K562 (cell line): ENCODE data around the gene SCYL1. TPM values are rescaled to one million over a fixed set of nuclear protein-coding genes. Genes with fewer than 3 reads are reported as not detected.
A peak's percentile ranks its signal among the peaks of the same experiment; 100 is the strongest.

Experiments used
- ASH1L ChIP-seq: fragments of 450-650 bp; IDR thresholded peaks from 2 replicates; pipeline ENCODE4 v1.6.1; 2018; ENCODE audit warnings: borderline replicate concordance, mild to moderate bottlenecking, low read depth; ENCODE audit not compliant: partially characterized antibody
- polyA plus RNA-seq, 8 experiments: library from polyadenylated mRNA; depleted of rRNA in 4 of 8; stranded (reverse) in 5 of 8; unstranded in 3 of 8; fragments of >200 nt; fragmentation: Nextera tagmentation in 2 of 8; fragmentation: Illumina TruSeq in 1 of 8; extraction: Ambion mirVana in 2 of 8; extraction: Trizol in 1 of 8; gene quantifications; 2 replicates each; pipeline versions ENCODE4 v1.2.1 to v1.2.3, GENCODE V29; 2011 to 2014; ENCODE audit warnings: inconsistent platforms in 1 of 8, missing spikeins in 1 of 8
- total RNA-seq, 7 experiments: library from RNA; depleted of rRNA in 6 of 7; stranded (reverse); fragments of >200 nt in 6 of 7; fragmentation: Illumina TruSeq in 2 of 7; extraction: Trizol in 2 of 7; gene quantifications; 2 replicates each; pipeline versions ENCODE4 v1.2.1 to v1.2.3, GENCODE V29; 2011 to 2021; ENCODE audit warnings: low replicate concordance in 1 of 7
- TF ChIP-seq, protein P1 (sequence below): fragments of 450-650 bp; IDR thresholded peaks from 2 replicates; pipeline ENCODE4 v1.6.1; 2016; ENCODE audit warnings: mild to moderate bottlenecking, moderate library complexity
- TF ChIP-seq, protein P2 (sequence below), 2 experiments: fragments of 450-650 bp; IDR thresholded peaks; 2 replicates each; pipeline ENCODE4 v1.6.1; 2016; ENCODE audit warnings: mild to moderate bottlenecking in 2 of 2, borderline replicate concordance in 1 of 2, low read depth in 1 of 2, moderate library complexity in 1 of 2

SCYL1 gene
- total and polyA plus RNA-seq, 9 of the 15 experiments (the other 6 are each of a cell fraction or from before 2014, with no cell fraction given), result 1.9 to 145 (median 57.6) TPM

DNA sequence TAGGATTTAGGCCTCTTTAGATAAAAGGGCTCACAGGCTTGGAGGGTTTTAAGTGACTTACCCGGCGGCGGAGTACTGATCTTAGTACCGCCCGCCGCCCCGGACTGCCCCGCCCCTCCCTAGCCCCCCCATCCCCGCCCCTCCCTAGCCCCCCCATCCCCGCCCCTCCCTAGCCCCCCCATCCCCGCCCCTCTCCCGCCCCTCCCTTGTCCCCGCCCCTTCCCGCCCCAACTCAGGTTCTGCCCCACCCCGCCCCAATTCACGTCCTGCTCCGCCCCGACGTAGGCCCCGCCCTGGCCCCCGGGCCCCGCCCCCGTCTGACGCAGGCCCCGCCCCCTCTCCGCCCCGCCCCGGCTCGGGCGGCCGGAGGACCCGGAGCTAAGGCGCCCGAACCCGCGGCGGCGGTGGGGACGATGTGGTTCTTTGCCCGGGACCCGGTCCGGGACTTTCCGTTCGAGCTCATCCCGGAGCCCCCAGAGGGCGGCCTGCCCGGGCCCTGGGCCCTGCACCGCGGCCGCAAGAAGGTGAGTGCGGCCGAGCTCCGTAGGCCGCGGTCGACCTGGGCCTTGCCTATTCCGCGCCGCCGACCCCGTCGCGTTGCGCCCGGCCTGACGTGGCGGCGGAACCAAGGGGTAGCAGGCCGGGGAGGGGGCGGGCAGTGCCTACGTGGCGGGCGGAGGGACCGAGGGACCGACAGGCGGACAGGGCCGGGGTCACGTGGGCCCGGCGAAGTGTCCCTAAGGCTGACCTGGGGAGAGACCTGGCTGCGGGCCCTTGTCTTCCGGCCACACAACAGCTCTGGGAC, at the start of gene SCYL1 (continued):
- TF ChIP-seq, protein P1, sequence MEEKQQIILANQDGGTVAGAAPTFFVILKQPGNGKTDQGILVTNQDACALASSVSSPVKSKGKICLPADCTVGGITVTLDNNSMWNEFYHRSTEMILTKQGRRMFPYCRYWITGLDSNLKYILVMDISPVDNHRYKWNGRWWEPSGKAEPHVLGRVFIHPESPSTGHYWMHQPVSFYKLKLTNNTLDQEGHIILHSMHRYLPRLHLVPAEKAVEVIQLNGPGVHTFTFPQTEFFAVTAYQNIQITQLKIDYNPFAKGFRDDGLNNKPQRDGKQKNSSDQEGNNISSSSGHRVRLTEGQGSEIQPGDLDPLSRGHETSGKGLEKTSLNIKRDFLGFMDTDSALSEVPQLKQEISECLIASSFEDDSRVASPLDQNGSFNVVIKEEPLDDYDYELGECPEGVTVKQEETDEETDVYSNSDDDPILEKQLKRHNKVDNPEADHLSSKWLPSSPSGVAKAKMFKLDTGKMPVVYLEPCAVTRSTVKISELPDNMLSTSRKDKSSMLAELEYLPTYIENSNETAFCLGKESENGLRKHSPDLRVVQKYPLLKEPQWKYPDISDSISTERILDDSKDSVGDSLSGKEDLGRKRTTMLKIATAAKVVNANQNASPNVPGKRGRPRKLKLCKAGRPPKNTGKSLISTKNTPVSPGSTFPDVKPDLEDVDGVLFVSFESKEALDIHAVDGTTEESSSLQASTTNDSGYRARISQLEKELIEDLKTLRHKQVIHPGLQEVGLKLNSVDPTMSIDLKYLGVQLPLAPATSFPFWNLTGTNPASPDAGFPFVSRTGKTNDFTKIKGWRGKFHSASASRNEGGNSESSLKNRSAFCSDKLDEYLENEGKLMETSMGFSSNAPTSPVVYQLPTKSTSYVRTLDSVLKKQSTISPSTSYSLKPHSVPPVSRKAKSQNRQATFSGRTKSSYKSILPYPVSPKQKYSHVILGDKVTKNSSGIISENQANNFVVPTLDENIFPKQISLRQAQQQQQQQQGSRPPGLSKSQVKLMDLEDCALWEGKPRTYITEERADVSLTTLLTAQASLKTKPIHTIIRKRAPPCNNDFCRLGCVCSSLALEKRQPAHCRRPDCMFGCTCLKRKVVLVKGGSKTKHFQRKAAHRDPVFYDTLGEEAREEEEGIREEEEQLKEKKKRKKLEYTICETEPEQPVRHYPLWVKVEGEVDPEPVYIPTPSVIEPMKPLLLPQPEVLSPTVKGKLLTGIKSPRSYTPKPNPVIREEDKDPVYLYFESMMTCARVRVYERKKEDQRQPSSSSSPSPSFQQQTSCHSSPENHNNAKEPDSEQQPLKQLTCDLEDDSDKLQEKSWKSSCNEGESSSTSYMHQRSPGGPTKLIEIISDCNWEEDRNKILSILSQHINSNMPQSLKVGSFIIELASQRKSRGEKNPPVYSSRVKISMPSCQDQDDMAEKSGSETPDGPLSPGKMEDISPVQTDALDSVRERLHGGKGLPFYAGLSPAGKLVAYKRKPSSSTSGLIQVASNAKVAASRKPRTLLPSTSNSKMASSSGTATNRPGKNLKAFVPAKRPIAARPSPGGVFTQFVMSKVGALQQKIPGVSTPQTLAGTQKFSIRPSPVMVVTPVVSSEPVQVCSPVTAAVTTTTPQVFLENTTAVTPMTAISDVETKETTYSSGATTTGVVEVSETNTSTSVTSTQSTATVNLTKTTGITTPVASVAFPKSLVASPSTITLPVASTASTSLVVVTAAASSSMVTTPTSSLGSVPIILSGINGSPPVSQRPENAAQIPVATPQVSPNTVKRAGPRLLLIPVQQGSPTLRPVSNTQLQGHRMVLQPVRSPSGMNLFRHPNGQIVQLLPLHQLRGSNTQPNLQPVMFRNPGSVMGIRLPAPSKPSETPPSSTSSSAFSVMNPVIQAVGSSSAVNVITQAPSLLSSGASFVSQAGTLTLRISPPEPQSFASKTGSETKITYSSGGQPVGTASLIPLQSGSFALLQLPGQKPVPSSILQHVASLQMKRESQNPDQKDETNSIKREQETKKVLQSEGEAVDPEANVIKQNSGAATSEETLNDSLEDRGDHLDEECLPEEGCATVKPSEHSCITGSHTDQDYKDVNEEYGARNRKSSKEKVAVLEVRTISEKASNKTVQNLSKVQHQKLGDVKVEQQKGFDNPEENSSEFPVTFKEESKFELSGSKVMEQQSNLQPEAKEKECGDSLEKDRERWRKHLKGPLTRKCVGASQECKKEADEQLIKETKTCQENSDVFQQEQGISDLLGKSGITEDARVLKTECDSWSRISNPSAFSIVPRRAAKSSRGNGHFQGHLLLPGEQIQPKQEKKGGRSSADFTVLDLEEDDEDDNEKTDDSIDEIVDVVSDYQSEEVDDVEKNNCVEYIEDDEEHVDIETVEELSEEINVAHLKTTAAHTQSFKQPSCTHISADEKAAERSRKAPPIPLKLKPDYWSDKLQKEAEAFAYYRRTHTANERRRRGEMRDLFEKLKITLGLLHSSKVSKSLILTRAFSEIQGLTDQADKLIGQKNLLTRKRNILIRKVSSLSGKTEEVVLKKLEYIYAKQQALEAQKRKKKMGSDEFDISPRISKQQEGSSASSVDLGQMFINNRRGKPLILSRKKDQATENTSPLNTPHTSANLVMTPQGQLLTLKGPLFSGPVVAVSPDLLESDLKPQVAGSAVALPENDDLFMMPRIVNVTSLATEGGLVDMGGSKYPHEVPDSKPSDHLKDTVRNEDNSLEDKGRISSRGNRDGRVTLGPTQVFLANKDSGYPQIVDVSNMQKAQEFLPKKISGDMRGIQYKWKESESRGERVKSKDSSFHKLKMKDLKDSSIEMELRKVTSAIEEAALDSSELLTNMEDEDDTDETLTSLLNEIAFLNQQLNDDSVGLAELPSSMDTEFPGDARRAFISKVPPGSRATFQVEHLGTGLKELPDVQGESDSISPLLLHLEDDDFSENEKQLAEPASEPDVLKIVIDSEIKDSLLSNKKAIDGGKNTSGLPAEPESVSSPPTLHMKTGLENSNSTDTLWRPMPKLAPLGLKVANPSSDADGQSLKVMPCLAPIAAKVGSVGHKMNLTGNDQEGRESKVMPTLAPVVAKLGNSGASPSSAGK, result peak; percentile 35; the same call in 1 of the 2 replicates
- TF ChIP-seq, protein P2, sequence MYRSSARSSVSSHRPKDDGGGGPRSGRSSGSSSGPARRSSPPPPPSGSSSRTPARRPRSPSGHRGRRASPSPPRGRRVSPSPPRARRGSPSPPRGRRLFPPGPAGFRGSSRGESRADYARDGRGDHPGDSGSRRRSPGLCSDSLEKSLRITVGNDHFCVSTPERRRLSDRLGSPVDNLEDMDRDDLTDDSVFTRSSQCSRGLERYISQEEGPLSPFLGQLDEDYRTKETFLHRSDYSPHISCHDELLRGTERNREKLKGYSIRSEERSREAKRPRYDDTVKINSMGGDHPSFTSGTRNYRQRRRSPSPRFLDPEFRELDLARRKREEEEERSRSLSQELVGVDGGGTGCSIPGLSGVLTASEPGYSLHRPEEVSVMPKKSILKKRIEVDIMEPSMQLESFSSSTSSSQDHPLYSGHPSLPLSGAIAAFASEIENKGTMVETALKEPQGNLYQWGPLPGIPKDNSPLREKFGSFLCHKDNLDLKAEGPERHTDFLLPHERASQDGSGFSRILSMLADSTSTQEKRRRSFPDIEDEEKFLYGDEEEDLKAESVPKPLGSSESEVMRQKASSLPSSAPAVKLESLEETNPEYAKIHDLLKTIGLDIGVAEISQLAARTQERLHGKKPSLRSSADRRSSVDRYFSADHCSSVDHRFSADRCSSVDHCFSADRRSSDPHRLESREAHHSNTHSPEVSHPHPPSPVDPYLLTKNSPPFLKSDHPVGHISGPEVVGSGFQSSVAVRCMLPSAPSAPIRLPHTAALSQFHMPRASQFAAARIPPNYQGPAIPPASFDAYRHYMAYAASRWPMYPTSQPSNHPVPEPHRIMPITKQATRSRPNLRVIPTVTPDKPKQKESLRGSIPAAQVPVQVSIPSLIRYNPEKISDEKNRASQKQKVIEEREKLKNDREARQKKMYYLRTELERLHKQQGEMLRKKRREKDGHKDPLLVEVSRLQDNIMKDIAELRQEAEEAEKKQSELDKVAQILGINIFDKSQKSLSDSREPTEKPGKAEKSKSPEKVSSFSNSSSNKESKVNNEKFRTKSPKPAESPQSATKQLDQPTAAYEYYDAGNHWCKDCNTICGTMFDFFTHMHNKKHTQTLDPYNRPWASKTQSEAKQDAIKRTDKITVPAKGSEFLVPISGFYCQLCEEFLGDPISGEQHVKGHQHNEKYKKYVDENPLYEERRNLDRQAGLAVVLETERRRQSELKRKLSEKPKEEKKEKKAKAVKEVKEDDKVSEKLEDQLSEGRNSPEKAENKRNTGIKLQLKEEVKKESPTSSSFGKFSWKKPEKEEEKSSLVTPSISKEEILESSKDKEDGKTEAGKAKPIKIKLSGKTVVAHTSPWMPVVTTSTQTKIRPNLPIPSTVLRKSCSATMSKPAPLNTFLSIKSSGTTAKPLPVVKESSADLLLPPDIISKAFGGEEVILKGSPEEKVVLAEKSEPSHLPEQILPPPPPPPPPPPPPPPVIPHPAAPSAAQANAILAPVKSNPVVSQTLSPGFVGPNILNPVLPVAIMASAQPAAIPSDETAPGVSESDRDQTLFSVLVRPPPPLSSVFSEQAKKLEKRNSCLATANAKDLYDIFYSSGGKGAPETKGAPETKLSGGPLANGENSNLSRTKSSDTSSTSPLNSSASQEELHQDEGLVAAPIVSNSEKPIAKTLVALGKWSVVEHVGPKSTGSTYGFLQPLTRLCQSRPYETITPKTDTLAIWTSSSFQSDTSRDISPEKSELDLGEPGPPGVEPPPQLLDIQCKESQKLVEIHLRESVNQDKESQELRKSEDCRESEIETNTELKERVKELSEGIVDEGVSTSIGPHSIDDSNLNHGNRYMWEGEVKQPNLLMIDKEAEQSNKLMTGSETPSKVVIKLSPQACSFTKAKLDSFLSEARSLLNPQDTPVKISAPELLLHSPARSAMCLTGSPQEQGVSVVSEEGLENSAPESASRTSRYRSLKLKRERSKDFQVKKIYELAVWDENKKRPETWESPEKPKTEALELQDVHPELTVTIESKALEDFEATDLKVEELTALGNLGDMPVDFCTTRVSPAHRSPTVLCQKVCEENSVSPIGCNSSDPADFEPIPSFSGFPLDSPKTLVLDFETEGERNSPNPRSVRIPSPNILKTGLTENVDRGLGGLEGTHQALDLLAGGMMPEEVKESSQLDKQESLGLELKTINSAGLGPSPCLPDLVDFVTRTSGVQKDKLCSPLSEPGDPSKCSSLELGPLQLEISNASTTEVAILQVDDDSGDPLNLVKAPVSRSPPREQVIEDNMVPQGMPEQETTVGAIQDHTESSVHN (IDR thresholded peaks at IDR 0.05; ENCODE audit: borderline replicate concordance in 1 of 2, low read depth in 1 of 2), result no peak
- no peak for TF ChIP-seq ASH1L
